ENCODE measurements around the gene EGFL6. TPM values are rescaled to one million over a fixed set of nuclear protein-coding genes. Genes with fewer than 3 reads are reported as not detected.
A peak's percentile ranks its signal among the peaks of the same experiment; 100 is the strongest.

Gene EGFL6
- total and polyA plus RNA-seq, 2 experiments from 2014 or later = 116 to 131 TPM

GRCh38 chrX:13652850-13653693 lies 83.7 kb downstream of the EGFL6 start, which contains the start of gene TCEANC:
TCEANC (plus strand) TSS chrX:13653141; CDS start chrX:13662509, 9,368 bp downstream.
- H2AFZ ChIP-seq = peak within 1 kb of the TSS; percentile 24
- no peaks in the 10 kb centered on the region for H3K36me3 ChIP-seq (replicated peaks; ENCODE audit: insufficient read depth, low read depth)
- peaks cover 8% of the 10 kb centered on the region for H3K4me1 ChIP-seq (ENCODE audit: insufficient read depth)
- H3K9me2 ChIP-seq (replicated peaks; ENCODE audit: insufficient read depth) = no peaks in the 10 kb centered on the region
- peak; percentile 95 for DNase-seq (ENCODE audit: low spot score)
- no peaks in the 10 kb centered on the region for H3K79me2 ChIP-seq
- peak within 1 kb of the TSS; percentile 92 for H3K27ac ChIP-seq
- peak within 1 kb of the TSS; percentile 75 for H3K4me2 ChIP-seq
- no peak for TF ChIP-seq CTCF (IDR thresholded peaks at IDR 0.05; ENCODE audit: poor library complexity)
- TF ChIP-seq EZH2phosphoT487 (IDR thresholded peaks at IDR 0.05; ENCODE audit: low read depth, severe bottlenecking, unreplicated experiment) = no peak
- no peak for TF ChIP-seq EZH2 (IDR thresholded peaks at IDR 0.05; ENCODE audit: borderline replicate concordance)
- H3K9me3 ChIP-seq (ENCODE audit: low read depth) = no peaks in the 10 kb centered on the region
- H3K27me3 ChIP-seq = no peaks in the 10 kb centered on the region
- peak within 1 kb of the TSS; percentile 28 for H3K4me3 ChIP-seq
- H4K20me1 ChIP-seq (ENCODE audit: insufficient read depth, poor library complexity, severe bottlenecking) = no peaks in the 10 kb centered on the region
- WGBS (ENCODE audit: low lambda C conversion rate, missing lambda C conversion rate) = 44% methylated on average over 54 of the region's 54 CpGs

GRCh38 chrX:13654116-13654515 lies 84.7 kb downstream of the EGFL6 start:
- no peak for TF ChIP-seq EZH2phosphoT487 (IDR thresholded peaks at IDR 0.05; ENCODE audit: low read depth, severe bottlenecking, unreplicated experiment)
- no peak for TF ChIP-seq EZH2 (IDR thresholded peaks at IDR 0.05; ENCODE audit: borderline replicate concordance)
- no peak for TF ChIP-seq CTCF (IDR thresholded peaks at IDR 0.05; ENCODE audit: poor library complexity)
- H3K36me3 ChIP-seq (replicated peaks; ENCODE audit: insufficient read depth, low read depth) = no peaks in the 10 kb centered on the region
- peak overlapping the region; percentile 28 for H3K4me3 ChIP-seq
- H2AFZ ChIP-seq = no peak overlapping the region
- H4K20me1 ChIP-seq (ENCODE audit: insufficient read depth, poor library complexity, severe bottlenecking) = no peaks in the 10 kb centered on the region
- H3K9me2 ChIP-seq (replicated peaks; ENCODE audit: insufficient read depth) = no peaks in the 10 kb centered on the region
- DNase-seq (ENCODE audit: low spot score) = no peak
- H3K4me1 ChIP-seq (ENCODE audit: insufficient read depth) = peaks cover 8% of the 10 kb centered on the region
- peak overlapping the region; percentile 92 for H3K27ac ChIP-seq
- no peaks in the 10 kb centered on the region for H3K27me3 ChIP-seq
- H3K79me2 ChIP-seq = no peaks in the 10 kb centered on the region
- peak overlapping the region; percentile 75 for H3K4me2 ChIP-seq
- no peaks in the 10 kb centered on the region for H3K9me3 ChIP-seq (ENCODE audit: low read depth)

GRCh38 chrX:13655674-13656073 lies 86.3 kb downstream of the EGFL6 start:
- no peak for DNase-seq (ENCODE audit: low spot score)
- Histone ChIP-seq H3K27ac (no peak overlapping the region), H4K20me1 (ENCODE audit: insufficient read depth, poor library complexity, severe bottlenecking) (no peaks in the 10 kb centered on the region), H3K4me3 (no peak overlapping the region), H2AFZ (no peak overlapping the region), H3K27me3 (no peaks in the 10 kb centered on the region), H3K9me2 (replicated peaks; ENCODE audit: insufficient read depth) (no peaks in the 10 kb centered on the region), H3K79me2 (no peaks in the 10 kb centered on the region), H3K4me1 (ENCODE audit: insufficient read depth) (peaks cover 3% of the 10 kb centered on the region), H3K4me2 (no peak overlapping the region), H3K9me3 (ENCODE audit: low read depth) (no peaks in the 10 kb centered on the region), H3K36me3 (replicated peaks; ENCODE audit: insufficient read depth, low read depth) (no peaks in the 10 kb centered on the region)
- TF ChIP-seq EZH2phosphoT487 (IDR thresholded peaks at IDR 0.05; ENCODE audit: low read depth, severe bottlenecking, unreplicated experiment) (no peak), EZH2 (IDR thresholded peaks at IDR 0.05; ENCODE audit: borderline replicate concordance) (no peak), CTCF (IDR thresholded peaks at IDR 0.05; ENCODE audit: poor library complexity) (no peak)
- 89% methylated on average over 3 of the region's 3 CpGs for whole genome bisulfite sequencing (ENCODE audit: low lambda C conversion rate, missing lambda C conversion rate)

Measured in hepatocyte (in vitro differentiated cells).